Measurements from ENCODE around the gene LYZL1.

DNA sequence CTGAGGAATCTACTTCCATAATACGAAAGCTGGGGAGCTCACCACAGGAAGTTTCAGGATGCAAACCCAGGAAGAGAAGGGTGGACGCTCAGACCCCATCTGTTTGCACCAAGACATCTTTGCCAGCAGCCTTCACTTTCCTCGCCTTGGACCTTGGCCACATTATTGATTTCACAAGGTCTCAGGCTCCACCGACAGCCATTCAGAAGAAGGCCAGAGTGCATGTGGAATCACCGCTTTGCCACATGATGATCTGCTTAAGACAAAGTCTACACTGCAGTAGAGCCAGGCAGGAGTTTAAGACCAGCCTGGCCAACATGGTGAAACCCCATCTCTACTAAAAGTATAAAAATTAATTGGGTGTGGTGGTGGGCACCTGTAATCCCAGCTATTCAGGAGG is 60.0 kb downstream of the LYZL1 start:
- TF ChIP-seq, protein P1, sequence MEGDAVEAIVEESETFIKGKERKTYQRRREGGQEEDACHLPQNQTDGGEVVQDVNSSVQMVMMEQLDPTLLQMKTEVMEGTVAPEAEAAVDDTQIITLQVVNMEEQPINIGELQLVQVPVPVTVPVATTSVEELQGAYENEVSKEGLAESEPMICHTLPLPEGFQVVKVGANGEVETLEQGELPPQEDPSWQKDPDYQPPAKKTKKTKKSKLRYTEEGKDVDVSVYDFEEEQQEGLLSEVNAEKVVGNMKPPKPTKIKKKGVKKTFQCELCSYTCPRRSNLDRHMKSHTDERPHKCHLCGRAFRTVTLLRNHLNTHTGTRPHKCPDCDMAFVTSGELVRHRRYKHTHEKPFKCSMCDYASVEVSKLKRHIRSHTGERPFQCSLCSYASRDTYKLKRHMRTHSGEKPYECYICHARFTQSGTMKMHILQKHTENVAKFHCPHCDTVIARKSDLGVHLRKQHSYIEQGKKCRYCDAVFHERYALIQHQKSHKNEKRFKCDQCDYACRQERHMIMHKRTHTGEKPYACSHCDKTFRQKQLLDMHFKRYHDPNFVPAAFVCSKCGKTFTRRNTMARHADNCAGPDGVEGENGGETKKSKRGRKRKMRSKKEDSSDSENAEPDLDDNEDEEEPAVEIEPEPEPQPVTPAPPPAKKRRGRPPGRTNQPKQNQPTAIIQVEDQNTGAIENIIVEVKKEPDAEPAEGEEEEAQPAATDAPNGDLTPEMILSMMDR (IDR thresholded peaks at IDR 0.05) = no peak
- TF ChIP-seq POLR2A (IDR thresholded peaks at IDR 0.05) = no peak
